HG03571 (cell line): Measurements from ENCODE around the gene CHCHD3.
"Not testable (repeated sequence)": the region's sequence is repeated elsewhere in the genome, so short reads cannot be mapped to it uniquely, and the experiment has no call there.

ENCODE experiments used
- ATAC-seq: cut with Tn5 transposase; IDR thresholded peaks from one replicate; pipeline ENCODE4 v1.9.1; 2021; ENCODE audit not compliant: unreplicated experiment

Gene CHCHD3

DNA sequence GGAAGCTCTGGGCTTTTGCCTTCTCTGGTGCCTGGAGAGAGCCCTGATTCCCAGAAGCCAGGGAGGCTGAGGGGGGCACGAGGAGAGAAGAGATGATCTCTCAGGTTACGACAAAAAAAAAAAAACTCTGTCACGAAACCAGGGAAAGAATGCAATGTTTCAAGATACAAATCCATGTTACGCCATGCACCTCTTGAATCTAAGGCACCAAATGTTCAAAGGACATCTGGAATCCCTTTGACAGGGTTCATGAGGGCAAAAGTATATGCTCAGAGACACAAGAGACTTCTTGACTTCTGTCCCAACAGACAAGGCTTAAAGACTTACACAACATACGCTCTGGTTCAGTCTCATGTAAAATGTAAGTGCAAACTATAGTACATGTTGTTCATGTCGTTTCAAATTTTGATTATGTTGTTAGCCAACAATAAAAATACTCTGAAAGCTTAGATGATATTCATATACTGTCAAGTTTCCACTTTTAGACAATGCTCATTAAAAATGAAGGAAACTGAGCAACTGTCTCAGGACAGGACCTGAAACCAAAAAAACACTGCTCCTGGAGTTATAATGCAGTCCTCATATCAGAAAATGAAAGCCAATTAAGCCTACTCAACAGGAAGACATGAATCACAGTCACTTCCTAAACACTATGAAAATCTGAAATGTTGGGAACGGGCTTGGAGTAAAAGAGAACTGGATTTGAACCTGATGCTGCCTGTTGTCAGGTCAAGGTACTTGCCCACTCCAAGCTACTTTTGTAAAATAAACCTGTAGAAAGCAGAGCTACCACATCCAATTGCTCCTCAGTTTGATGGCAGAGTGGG is 72.3 kb downstream of the CHCHD3 start:
- ATAC-seq, result no peak

DNA sequence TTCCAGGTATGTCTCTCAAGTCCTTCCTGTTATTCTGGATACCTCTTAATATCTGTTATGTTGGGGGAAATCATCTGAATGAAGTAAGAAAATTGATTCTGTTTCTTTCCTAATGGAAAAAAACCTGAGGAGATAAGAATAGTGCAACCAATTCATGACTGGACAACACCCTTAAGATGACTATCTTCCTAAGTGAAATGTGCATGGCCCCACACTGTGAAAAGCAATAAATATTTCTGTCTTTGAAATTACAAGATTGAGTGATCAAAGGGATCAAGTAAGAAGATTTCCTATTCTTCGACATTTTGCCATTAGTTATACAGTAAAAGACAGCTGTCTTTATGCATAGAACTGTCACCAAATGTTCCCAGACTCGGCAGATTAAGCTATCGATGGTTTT is 73.9 kb downstream of the CHCHD3 start:
- no peak for ATAC-seq

DNA sequence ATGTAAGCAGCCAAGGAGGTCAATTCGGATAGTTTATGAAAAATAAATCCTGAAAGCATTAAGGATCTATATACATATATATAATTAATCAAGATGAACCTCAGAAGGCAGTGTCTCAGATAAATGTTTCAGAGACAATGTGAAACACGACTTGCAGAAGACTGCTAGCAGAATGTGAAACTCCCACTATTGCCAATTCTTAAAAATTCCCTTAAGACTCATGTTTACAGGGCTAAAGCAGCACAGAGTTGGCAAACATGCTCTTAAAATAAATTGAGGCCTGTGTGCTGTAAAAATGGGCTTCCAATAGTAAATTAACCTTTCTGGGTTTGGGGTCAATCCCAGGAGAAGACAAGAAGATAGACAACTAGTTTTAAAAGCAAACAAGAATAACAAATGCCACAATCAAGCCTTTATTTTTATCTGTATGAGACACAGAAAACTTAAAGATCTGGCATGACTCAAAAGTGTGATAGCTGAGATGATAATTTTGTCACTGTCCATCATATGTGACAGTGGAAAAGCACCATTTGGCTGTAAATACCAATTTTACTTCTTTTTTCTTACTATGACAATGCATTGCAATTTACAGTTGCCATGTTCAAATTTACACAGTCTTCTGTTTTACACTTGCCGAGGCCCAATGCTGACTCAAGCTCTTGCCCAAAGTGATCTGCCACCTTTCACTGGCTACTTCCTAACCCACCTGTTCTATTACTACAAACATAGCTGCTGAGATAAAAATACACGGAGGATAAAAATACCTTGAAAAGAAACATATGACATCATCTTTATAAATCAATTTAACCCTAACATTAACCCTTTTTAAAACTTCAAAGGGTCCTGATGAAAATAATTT is 78.6 kb downstream of the CHCHD3 start:
- ATAC-seq, result no peak

DNA sequence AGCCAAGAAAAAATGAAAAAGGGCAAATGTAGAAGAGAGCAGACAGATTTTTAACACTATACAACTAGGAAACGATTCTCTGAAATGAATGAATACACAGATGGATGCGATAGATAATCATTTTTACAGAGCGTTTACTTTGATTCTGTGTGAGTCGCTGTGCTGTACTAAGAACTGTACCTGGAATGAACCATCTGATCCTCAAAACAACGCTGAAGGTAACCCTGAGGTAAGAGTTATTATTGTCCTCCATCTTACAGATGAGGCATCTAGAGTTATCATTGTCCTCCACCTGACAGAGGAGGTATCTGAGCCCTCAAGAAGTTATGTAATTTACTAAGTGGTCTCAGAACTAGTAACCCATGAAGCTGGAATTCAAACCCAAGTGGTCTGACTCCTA is 80.2 kb downstream of the CHCHD3 start:
- ATAC-seq, result no peak

DNA sequence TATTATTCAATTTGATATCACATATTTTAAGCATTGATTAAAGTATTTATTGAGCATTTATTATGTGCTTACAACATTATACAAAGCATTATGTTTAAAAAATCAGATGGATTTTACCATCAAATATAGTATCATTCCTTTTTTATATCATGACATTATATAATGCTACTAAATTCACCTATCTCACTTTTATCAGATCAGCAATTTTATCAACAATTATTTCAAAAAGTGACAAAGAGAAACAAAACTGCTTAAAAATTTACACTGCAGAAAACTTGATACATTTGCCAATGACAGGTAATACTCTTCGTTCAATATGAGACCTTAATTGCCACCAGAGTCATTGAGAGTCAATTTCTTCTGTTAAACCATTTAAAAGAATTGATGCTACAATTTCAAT is 82.0 kb downstream of the CHCHD3 start:
- no peak for ATAC-seq

DNA sequence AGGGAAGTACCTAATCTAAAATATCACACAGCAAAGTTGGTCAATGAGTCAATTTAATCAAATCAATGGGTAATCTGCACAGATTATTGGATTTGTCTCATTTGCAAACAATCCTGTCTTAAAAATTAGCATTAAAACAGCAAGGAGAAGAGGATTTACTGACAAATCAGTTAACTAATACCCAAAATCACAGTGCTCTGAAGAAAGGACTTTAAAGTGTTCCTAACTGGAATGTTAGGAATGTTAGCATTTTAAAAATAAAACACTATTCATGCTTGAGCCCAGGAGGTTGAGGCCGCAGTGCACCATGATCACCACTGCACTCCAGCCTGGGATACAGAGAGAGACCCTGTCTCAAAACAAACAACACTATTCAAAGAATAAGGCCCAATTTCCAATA is 83.1 kb downstream of the CHCHD3 start:
- ATAC-seq, result no peak

DNA sequence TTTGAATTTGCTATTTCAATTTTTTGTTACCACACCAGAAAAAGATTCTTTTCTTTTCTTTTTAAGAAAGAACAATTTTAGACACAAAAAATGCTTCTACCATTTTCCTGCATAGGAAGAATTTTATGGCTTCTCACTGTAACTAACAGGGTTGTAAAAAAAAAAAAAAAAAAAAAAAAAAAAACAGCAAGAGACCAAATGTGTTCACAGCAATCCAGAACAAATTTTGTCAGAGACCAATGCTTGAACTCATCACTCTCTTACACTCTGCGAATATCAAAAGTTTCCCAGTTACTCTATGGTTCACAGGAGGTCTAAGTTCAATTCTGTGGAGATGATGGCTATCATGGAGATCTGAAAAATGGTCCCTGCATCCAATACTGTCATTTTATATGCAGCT is 84.4 kb downstream of the CHCHD3 start:
- ATAC-seq, result no peak

DNA sequence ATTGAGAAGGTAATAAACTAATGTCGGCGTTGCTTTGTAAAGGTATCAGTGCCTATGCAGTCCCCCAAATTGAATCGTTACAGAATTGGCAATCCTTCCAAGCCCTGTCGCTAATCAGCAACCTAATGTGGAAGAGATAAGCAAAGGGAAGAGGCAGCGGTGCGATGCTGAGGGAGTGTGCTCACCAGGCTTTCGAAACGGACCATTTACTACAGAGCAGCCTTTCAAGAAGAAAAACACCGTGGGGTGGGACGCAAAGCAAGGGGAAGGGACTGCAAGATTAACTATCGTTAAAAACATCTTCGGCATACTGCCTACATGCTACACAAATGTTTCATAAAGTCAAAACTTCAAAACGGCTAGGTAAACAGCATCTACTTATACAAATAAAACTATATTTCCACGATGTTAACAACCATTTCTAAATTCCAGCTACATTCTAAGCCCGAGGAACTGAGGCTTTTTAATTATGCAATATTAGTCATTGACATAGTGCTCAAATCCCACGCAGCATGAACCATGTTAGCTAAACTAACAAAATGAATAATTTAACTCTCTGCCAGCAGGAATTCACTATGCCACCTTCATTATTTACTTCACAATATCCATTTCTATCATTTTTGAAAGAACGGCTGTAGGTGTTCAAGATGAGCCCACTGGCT is 85.2 kb downstream of the CHCHD3 start:
- no peak for ATAC-seq

DNA sequence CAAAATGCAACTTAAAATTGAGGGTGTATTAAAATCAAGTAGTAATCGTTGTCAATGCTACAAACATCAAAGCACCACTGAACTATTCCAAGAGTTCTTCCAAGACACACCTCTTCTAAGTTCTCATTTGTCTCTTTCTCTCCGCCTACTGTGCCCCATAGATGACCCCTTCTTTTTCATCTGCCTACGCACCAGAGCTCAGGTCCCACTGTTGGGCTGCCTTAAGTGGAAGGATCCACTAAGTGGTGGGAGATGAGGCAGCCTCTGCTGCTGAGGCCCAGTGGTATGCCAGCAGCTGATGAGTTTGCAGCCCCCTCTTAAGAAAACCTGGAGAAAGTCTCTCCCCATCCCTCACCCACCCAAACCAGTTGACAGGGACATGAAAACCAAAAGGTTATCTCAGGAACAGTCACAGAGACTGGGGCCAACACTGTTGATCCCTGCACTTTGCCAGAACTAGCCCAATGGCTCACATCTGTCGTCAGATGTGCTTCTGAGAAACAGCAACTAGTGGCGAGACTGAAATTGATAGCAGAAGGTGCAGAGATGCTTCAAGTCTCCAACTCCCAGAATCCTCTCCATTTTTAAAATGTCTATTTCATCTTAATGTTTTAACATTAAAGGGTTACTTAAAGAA is 88.4 kb downstream of the CHCHD3 start:
- ATAC-seq, result no peak

DNA sequence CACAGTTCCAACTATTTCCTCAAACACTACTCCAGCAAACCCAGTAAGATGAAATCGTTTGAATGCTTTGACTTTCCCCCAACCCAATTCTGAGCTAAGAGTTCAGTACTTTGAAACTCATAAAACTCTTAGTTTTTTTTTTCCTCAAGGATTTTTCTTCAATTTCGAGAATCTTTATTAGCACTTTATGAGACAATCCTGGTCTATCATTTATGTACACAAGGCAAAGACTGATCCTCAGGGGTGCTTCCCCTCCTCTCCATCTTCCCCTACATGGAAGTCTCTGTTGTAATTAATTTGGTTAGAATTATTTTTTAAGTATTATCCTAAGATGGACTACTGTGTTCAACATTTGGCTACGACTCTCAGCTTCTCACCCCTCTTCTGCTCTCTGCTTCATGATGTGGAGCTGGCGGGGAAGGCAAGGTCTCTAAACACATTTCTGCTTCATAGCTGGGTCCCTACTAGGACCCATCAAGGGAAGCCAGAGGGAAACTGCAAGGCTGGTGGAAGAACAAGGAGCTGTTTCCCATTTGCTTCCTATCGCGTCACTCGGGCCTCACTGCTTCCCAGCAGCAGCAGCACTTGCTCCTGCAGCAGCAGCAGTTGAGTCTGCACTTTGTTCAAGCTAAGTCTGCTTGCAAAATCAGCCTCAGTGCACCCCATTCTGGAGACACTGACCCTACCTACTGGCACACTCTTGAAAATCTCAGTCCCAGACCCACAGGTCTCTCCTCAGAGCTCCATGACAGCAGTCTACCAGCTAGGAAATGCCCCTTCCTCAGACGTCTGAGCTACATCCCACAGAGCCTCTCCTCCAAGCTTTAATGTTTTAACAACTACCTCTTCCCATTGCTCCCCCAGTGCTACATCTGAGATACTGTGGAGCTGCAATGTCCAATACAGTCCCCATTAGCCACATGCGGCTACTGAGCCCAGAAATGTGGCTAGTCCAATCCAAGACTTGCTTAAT is 90.0 kb downstream of the CHCHD3 start:
- ATAC-seq, result no peak

DNA sequence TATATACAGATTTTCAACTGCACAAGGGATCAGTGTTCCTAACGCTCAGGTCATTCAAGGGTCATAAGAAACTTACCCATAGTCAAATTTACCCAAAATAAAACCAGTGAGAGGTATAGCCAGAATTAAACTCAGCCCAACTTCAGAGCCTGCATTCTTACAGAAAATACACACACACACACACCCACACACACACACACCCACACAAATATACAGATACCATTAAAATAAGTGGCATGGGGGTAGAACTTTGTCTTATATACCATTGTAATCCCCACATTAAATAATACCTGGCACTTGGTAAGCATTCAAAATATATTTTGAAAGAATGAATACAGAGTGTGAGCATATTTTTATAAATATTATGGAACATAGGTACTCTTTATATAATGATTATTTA is 93.8 kb downstream of the CHCHD3 start:
- no peak for ATAC-seq

DNA sequence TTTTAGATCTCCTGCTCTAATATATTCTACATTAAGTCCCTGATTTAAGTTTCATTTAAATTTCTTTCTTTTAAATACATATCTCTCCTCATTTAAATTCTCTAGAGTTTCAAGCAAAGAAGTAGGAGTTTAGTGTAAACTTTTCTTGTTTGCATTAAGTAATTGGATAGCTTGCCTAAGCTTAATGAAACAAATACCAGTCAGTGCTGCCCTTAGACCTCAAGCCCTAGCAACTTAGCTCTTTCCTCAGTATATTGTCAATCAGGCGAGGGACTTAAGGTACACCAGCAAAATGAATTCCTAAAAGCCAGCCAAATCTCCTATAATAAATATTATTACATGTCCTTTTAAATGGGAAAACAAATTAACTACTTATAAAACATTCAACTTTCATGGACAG is 101.5 kb downstream of the CHCHD3 start:
- no peak for ATAC-seq

DNA sequence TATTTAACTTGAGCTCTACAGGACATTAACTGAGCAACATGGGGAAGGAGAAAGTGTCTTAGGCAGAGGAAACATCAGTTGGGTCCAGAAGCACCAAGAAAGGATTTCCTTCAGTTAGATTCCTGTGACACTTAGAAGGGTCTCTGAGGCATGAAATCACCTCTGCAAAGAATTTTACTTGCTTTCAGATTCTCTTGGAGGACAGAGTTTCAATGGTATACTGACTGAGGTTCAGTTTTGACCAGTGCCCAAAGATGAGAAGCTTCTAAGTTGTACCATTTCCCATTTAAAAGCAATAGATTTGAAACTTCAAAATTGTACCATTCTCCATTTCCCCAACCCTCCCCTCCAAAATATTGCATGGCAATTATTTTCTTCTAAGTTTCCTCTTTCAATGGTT is 102.4 kb downstream of the CHCHD3 start:
- no peak for ATAC-seq

DNA sequence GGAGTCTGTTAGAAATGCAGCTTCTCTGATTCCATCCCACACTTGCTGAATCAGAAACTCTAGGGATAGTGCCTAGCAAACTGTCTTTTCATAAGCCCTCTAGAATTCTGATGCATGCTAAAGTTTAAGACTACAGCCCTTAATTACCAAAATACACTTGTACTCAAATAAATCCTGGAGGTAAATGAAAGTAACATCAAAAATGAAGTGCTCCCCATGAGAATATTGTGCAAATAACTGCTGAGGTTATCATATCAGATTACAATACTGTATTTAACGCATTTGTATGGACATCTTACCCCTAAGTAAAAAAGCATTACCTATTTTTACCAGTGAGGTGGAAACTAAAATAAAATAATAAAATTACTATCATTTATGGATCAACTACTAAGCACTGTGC is 104.7 kb downstream of the CHCHD3 start:
- ATAC-seq, result no peak

DNA sequence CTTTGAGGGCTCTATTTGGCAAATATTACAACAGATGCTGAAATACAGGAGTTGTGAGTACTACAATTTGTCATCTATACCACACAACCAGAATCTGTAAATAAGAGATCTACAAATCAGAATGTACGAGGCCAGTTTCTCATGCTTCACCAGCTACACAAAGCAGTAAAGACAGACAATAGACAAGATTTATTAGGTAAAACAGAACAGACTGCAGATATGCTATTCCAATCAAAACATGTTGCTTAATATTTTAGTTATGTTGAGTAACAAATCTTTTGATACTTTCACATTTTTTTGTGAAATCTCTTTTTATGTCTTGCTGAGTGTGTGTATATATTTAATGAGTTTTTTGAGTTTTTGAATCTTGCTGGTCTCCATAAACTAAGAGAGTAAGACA is 109.1 kb downstream of the CHCHD3 start:
- no peak for ATAC-seq

DNA sequence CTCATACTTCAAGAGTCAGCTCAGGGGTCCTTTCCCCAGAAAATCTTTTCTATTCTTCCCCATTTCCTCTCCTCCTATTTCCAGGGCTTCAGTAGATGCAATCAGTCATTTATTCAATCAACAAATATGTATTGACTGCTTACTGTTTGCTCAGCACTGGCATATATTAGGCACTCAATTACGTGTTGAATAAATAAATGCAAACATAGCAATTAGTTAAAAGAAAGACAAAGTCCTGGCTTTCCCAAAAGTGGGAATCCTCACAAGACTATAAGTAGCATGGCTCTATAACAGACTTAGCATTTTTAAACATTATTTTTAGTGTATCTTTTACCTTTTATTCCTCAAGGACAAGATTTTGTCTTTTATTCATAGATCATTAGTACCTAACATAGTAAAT is 111.6 kb downstream of the CHCHD3 start:
- no peak for ATAC-seq

DNA sequence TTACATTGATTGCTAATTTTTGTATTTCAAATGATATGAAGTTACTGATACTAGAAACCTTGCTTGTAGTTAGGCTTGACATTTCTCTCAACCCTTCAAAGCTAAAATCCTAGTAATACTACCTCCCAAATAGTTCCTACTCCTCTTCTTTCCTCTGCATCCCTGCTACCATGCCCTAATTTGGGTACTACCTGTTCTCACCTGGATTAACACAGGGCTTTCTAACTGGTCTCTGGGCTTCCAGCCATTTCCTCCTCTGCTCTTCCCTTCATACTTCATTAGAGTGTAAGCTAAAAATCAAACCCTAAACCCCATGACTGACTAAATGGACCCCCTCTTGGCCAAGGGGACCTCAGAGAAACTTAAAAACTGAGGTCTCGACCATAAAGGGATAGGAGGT is 112.4 kb downstream of the CHCHD3 start:
- ATAC-seq, result no peak

DNA sequence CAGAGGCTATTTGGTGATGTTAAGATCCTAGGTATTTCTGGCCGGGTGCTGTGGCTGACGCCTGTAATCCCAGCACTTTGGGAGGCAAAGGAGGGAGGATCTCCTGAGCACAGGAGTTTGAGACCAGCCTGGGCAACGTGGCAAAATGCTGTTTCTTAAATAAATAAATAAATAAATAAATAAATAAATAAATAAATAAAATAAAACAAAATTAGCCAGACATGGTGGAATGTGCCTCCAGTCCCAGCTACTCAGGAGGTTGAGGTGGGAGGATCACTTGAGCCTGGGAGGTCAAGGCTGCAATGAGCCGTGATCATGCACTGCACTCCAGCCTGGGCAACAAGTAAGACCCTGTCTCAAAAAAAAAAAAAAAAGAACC is 114.4 kb downstream of the CHCHD3 start:
- ATAC-seq, result not testable (repeated sequence)

DNA sequence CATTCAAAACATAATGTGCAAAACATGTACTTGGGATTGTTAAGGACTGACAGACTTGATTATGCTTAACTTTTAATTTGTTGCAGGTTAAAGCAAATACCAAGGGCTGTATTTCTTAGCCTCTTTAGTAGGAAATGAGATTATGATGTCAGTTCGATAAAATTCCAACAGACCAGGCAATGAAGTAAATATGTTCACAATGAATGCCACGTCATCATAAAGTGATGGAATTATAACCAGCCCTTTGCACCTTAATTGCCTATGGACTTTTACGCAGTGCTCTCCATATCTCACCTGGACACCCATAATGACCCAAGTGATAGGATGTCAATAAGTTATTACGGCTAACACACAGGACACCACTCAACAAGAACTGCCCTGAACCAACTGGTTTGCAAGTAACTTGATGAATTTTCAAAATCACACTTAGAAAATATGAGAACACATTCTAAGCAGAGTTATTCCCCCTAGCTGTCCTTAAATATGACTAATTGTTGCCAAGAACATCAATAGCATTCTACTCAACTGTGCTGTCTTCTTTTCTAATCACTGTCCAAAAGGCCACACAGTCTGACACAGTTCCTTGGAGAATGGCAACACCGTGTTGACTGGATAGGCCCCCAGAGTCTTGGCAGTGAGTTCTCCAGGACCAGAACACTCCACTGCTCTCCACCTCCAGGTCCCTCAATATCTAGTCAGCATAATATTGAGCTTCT is 115.0 kb downstream of the CHCHD3 start:
- ATAC-seq, result no peak

DNA sequence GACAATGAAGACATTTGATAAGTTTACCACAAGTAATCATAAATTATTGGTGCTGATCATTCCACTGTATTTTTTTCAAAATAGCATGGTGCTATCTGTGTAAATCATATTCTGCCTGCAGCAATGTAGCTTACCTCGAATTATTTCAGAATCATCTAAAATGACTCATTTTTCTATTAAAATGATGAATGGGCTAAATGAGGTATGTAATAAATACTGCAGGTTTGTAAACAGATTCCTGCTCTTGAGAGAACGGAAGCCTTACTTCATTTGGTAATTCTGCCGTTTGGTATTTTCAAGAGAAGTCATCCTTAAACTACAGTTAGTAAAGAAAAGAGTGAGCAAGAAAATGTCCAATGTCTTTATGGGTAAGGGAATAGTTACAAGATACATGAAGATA is 115.9 kb downstream of the CHCHD3 start:
- no peak for ATAC-seq
